Activated CD4-positive, alpha-beta T cell treated with anti-CD3 and anti-CD28 coated beads, Interleukin-2, amount 10 ng/mL, durations not matched to agents 7 days and 5 days (primary cell): ENCODE data around the gene WDR48. TPM values are rescaled to one million over a fixed set of nuclear protein-coding genes. Genes with fewer than 3 reads are reported as not detected.

Source experiments
- CTCF ChIA-PET: fragments of 350-600 bp; sonication (Branson Sonifier 250); formaldehyde crosslinking; loops from one replicate; lab custom pipeline; 2021; ENCODE audit warnings: antibody characterized with exemption; lab: Charles Lee
- POLR2A ChIA-PET: fragments of 350-600 bp; sonication (Branson Sonifier 250); formaldehyde crosslinking; loops from one replicate; lab custom pipeline; 2021; ENCODE audit warnings: antibody characterized with exemption; lab: Charles Lee
- DNase-seq: peaks from one replicate; pipeline ENCODE4 v3.0.0-alpha.2; 2020
- H3K27ac Mint-ChIP-seq: one replicate; pipeline ENCODE4 v1.8.0; 2021; ENCODE audit warnings: mild to moderate bottlenecking, moderate library complexity, mixed read lengths
- H3K27me3 Mint-ChIP-seq: one replicate; pipeline ENCODE4 v1.8.0; 2021; ENCODE audit warnings: mixed read lengths
- H3K36me3 Mint-ChIP-seq: one replicate; pipeline ENCODE4 v1.8.0; 2021; ENCODE audit warnings: low read depth, mixed read lengths
- H3K4me1 Mint-ChIP-seq: one replicate; pipeline ENCODE4 v1.8.0; 2021; ENCODE audit warnings: mixed read lengths
- H3K4me3 Mint-ChIP-seq: one replicate; pipeline ENCODE4 v1.8.0; 2021; ENCODE audit warnings: mild to moderate bottlenecking, moderate library complexity, mixed read lengths
- H3K9me3 Mint-ChIP-seq: one replicate; pipeline ENCODE4 v1.8.0; 2021; ENCODE audit warnings: mixed read lengths
- microRNA-seq: library from miRNA; unstranded; fragments of <30 nt; microRNA quantifications from one replicate; pipeline ENCODE4 v1.2.0, GENCODE V29; 2021; ENCODE audit warnings: borderline microRNAs expressed, borderline replicate concordance
- total RNA-seq, 2 experiments: library from RNA; stranded (reverse); gene quantifications; one replicate each; pipeline ENCODE4 v1.2.3, GENCODE V29; 2021

WDR48 gene
- total RNA-seq, 2 experiments from 2014 or later = 32.3 to 32.4 TPM

GRCh38 chr3:39140341-39140971, 88.6 kb downstream of the WDR48 start:
- no peak for DNase-seq
- POLR2A ChIA-PET = no interaction called here
- Mint-ChIP-seq H3K4me3 (no peak overlapping the region), H3K36me3 (peaks cover 32% of the 10 kb centered on the region), H3K27ac (peak overlapping the region; percentile 65), H3K27me3 (no peaks in the 10 kb centered on the region), H3K9me3 (no peaks in the 10 kb centered on the region), H3K4me1 (peaks cover 20% of the 10 kb centered on the region)
- CTCF ChIA-PET = interaction anchor here (1.1 kb wide), 1 partner anchor 18 kb away, joined by 3 read pairs; no protein-coding TSS in a partner anchor

GRCh38 chr3:39141171-39141995, 89.6 kb downstream of the WDR48 start:
- peak overlapping the region; percentile 5 for H3K27ac Mint-ChIP-seq
- H3K9me3 Mint-ChIP-seq = no peaks in the 10 kb centered on the region
- peaks cover 27% of the 10 kb centered on the region for H3K4me1 Mint-ChIP-seq
- H3K4me3 Mint-ChIP-seq = no peak overlapping the region
- no peaks in the 10 kb centered on the region for H3K27me3 Mint-ChIP-seq
- H3K36me3 Mint-ChIP-seq = peaks cover 39% of the 10 kb centered on the region
- ChIA-PET POLR2A (no interaction called here), CTCF (interaction anchor here (1.1 to 1.3 kb wide), 3 partner anchors 8 to 17 kb away, joined by 3 to 4 read pairs (median 3); no protein-coding TSS in a partner anchor)
- no peak for DNase-seq

GRCh38 chr3:39142067-39142466, 90.3 kb downstream of the WDR48 start:
- no peak overlapping the region for H3K4me3 Mint-ChIP-seq
- H3K4me1 Mint-ChIP-seq = peaks cover 34% of the 10 kb centered on the region
- POLR2A ChIA-PET = no interaction called here
- no peaks in the 10 kb centered on the region for H3K27me3 Mint-ChIP-seq
- peaks cover 46% of the 10 kb centered on the region for H3K36me3 Mint-ChIP-seq
- no peak for DNase-seq
- CTCF ChIA-PET = interaction anchor here (1.2 to 1.3 kb wide), 2 partner anchors 8 to 9 kb away, joined by 3 to 4 read pairs; no protein-coding TSS in a partner anchor
- H3K27ac Mint-ChIP-seq = no peak overlapping the region
- H3K9me3 Mint-ChIP-seq = no peaks in the 10 kb centered on the region

GRCh38 chr3:39143051-39143885, 91.5 kb downstream of the WDR48 start:
- Mint-ChIP-seq H3K4me3 (no peak overlapping the region), H3K27ac (peak overlapping the region; percentile 31), H3K4me1 (peaks cover 46% of the 10 kb centered on the region), H3K27me3 (no peaks in the 10 kb centered on the region), H3K36me3 (peaks cover 49% of the 10 kb centered on the region), H3K9me3 (no peaks in the 10 kb centered on the region)
- no peak for DNase-seq
- CTCF ChIA-PET = interaction anchor here (1.3 to 2.5 kb wide), 5 partner anchors 9 to 145 kb away, joined by 3 to 10 read pairs (median 4); no protein-coding TSS in a partner anchor
- POLR2A ChIA-PET = no interaction called here

- Mint-ChIP-seq H3K4me3 (no peak overlapping the region), H3K9me3 (no peaks in the 10 kb centered on the region), H3K4me1 (peaks cover 56% of the 10 kb centered on the region), H3K27me3 (no peaks in the 10 kb centered on the region), H3K36me3 (peaks cover 49% of the 10 kb centered on the region), H3K27ac (no peak overlapping the region)
- ChIA-PET CTCF (interaction anchor here (1.1 to 2.5 kb wide), 7 partner anchors 10 to 144 kb away, joined by 3 to 10 read pairs (median 4); no protein-coding TSS in a partner anchor), POLR2A (no interaction called here)
- no peak for DNase-seq
Observed at GRCh38 chr3:39144095-39144747, 92.4 kb downstream of the WDR48 start.

- H3K27ac Mint-ChIP-seq = no peak overlapping the region
- CTCF ChIA-PET = interaction anchor here (1.1 to 2.5 kb wide), 6 partner anchors 11 to 64 kb away, joined by 3 to 10 read pairs (median 4); no protein-coding TSS in a partner anchor
- H3K36me3 Mint-ChIP-seq = peaks cover 49% of the 10 kb centered on the region
- no peaks in the 10 kb centered on the region for H3K27me3 Mint-ChIP-seq
- H3K4me1 Mint-ChIP-seq = peaks cover 62% of the 10 kb centered on the region
- POLR2A ChIA-PET = no interaction called here
- H3K4me3 Mint-ChIP-seq = no peak overlapping the region
- no peaks in the 10 kb centered on the region for H3K9me3 Mint-ChIP-seq
- DNase-seq = no peak
Observed at GRCh38 chr3:39144748-39145380, 93.0 kb downstream of the WDR48 start.

GRCh38 chr3:39146083-39146501, 94.3 kb downstream of the WDR48 start:
- CTCF ChIA-PET = interaction anchor here (1.0 to 2.3 kb wide), 7 partner anchors 13 to 142 kb away, joined by 3 to 6 read pairs (median 4); no protein-coding TSS in a partner anchor
- no peak for DNase-seq
- H3K27me3 Mint-ChIP-seq = no peaks in the 10 kb centered on the region
- peaks cover 70% of the 10 kb centered on the region for H3K4me1 Mint-ChIP-seq
- POLR2A ChIA-PET = no interaction called here
- H3K9me3 Mint-ChIP-seq = no peaks in the 10 kb centered on the region
- H3K27ac Mint-ChIP-seq = peak overlapping the region; percentile 97
- H3K36me3 Mint-ChIP-seq = peaks cover 49% of the 10 kb centered on the region
- peak overlapping the region; percentile 79 for H3K4me3 Mint-ChIP-seq

Small RNAs within 50 kb of the gene (microRNA-seq; reads per million reads assigned to microRNA genes)
- not detected for gene MIR6822

Other genes starting within 250 kb of the WDR48 start
- not detected for gene SCN10A, start 235.8 kb upstream of the WDR48 start, total RNA-seq
- under 1 TPM; 0.02 to 0.05 TPM for gene SCN11A, start 72 bp upstream of the WDR48 start, total RNA-seq
- gene GORASP1, start 55.6 kb downstream of the WDR48 start, total RNA-seq = 10 to 100 TPM; 31.6 to 33.7 TPM
- 1 to 10 TPM; 3.8 to 5.1 TPM for gene TTC21A, start 55.7 kb downstream of the WDR48 start, total RNA-seq
- 10 to 100 TPM; 13.4 to 13.6 TPM for gene CSRNP1, start 101.6 kb downstream of the WDR48 start, total RNA-seq
- not detected for gene XIRP1, start 140.6 kb downstream of the WDR48 start, total RNA-seq
- gene CX3CR1, start 228.0 kb downstream of the WDR48 start, total RNA-seq = 1 to 10 TPM in 1 of 2 experiments, under 1 TPM in 1; 0.60 to 1.5 TPM